Mammary epithelial cell (primary cell): ENCODE data around the gene KRTAP9-8.

ENCODE experiments used
- CTCF ChIP-seq, 2 donors: IDR thresholded peaks in 1 of 2; conservative IDR thresholded peaks in 1 of 2; 2 replicates each; pipeline ENCODE4 v1.5.1; 2011 to 2012; ENCODE audit warnings: inconsistent platforms in 2 of 2, low read length in 2 of 2, mild to moderate bottlenecking in 2 of 2, control low read depth in 1 of 2, low read depth in 1 of 2; ENCODE audit not compliant: insufficient read depth in 1 of 2; ENCODE audit errors: extremely low read depth in 1 of 2
- EZH2 ChIP-seq: IDR thresholded peaks from 2 replicates; pipeline ENCODE4 v1.6.1; 2012; ENCODE audit warnings: low read length, inconsistent platforms, borderline replicate concordance

- TF ChIP-seq CTCF (conservative IDR thresholded peaks at IDR 0.05 in 1 of 2, IDR thresholded peaks at IDR 0.05 in 1 of 2; ENCODE audit: extremely low read depth in 1 of 2, insufficient read depth in 1 of 2, low read depth in 1 of 2, low read length in 2 of 2) (no peak), EZH2 (no peak)
Measured at GRCh38 chr17:41254861-41255260, 17.1 kb downstream of the KRTAP9-8 start.
